Amniotic stem cell (primary cell): Measurements from ENCODE around the gene ZBTB39.
"Not testable (repeated sequence)": the region's sequence is repeated elsewhere in the genome, so short reads cannot be mapped to it uniquely, and the experiment has no call there.

Experiments
- DNase-seq: peaks from one replicate; lab custom pipeline; 2025; lab: John Stamatoyannopoulos, UW

Gene ZBTB39

DNA sequence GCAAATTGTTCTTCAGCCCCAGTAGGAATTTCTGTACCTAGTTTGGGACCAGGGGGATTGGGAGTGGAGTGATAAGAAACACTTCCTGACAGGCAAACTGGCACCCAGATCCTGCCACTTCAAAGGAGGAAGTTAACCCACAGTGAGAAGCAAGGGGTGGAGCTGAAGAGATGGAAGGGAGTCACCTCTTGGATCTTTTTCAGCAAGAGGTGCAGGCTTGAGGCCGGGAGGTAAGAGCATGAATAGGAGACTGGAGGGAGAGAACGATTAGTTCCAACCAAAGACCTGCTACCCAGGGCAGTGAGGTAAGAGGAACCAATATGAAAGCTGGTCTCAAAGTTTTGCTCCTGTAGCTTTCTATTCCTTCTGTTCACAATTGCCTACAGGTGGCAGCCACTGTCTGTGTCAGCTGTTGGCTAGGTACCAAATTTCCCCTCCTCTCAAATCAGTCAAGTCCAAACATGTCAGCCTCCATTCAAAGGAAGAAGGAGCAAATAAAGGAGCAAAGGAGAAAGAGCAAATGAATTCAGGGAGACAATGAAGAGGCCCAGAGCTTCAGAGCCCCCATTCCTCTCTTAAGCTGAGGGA, 24.9 kb upstream of the ZBTB39 start:
- no peak for DNase-seq

DNA sequence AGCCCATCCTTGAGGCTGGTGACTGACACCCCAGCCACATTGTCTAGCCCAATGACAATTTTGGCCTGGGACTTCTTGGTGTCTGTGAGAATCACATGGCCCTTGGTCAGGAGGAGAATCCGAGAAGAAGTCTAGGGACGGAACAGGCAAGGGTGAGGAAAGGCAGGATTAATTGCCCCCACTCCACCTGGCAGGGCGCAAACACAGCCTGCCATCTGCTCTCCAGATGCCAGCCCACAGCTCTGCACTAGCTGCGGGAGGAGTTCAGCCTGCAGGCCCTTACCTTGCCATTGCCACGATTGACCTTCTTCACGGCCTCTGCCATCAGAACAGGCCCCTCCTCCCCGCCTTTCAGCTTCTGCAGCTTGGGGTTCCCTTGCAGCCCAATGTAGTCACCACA, 23.1 kb upstream of the ZBTB39 start:
- no peak for DNase-seq

DNA sequence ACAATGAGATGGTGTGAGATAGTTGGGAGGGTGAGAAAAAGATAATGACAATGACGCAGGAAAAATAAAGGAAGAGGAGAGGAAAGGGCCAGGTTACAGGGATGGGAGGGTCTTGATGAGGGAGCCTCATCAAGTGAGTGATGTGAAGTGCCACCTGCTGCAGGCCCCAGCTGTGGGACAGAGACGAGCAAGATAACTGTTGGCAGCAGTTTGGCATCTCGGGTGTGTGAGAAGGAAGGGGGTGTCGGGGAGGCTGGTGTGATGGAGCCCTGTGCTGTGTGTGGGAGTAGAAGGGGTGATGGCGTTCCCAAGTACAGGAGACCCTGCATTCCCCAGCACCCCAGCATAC, 21.4 kb upstream of the ZBTB39 start:
- no peak for DNase-seq

DNA sequence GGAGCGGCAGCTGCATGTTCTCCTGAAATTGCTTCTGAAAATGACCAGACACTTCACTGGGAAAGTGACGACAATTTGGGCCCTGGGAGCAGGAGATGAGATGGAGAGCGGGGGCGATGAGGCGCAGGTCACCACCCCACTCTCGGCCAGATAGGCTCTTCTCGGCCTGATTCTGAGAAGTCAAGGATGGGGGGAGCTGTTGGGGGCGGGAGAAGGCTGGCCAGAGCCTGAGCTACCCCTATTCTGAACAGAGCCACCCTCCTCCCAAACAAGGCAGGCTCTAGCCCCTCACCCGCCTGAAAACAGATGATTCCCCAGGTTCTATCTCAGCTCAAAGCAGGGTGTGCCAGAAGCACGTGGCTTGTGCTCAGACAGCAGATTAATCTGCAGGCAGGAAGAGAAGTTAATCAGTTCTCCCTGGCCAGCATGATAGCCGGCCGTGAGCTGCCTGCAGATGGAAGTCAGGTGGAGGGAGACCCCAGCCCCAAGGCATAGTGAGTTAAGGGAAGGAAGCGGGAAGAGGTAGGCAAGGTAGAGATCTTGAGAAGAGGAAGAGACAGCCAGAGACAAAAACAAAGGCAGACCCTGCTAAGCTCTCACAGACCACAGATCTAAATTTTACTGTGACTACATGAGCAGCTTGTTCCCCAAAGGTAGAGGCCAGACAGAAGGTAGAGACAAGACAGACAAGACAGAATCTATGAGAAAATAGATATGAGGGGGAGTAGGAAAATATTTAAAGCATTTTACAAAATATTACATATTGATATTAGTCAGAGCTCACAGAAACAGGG, 20.9 kb upstream of the ZBTB39 start:
- DNase-seq: no peak

DNA sequence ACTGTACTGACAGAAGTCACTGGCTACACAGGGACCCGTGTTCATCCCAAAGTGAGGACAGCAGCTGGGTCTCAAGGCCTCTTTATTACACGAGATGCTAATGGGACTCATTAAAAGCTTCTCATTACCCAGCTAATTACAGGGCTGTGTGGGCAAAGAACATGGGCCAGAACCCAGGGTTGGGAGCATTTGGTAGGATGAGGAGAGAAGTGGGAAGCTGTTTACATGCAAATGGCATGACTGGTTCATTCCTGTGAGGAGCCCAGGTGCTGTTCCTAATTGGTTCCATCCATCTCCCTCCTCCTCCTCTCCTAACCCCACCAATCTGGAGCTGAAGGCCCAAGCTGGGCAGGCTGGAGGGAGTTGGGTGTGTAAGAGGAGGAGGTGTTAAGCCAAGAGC, 18.9 kb upstream of the ZBTB39 start:
- no peak for DNase-seq

DNA sequence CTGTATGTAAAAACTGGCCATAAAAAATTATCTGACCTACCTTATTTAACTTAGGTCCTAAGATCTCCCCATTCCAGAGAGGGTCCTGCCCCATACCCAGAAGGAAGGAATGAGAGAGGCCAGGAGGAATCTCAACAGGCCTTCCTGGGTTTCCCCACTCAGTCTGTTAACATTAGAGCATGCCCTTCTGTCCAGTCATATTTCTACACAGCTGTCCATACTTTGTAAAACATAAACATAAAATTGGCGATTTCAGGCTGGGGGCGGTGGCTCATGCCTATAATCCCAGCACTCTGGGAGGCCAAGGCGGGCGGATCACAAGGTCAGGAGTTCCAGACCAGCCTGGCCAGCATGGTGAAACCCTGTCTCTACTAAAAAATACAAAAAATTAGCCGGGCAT, 16.0 kb upstream of the ZBTB39 start:
- not testable (repeated sequence) for DNase-seq

DNA sequence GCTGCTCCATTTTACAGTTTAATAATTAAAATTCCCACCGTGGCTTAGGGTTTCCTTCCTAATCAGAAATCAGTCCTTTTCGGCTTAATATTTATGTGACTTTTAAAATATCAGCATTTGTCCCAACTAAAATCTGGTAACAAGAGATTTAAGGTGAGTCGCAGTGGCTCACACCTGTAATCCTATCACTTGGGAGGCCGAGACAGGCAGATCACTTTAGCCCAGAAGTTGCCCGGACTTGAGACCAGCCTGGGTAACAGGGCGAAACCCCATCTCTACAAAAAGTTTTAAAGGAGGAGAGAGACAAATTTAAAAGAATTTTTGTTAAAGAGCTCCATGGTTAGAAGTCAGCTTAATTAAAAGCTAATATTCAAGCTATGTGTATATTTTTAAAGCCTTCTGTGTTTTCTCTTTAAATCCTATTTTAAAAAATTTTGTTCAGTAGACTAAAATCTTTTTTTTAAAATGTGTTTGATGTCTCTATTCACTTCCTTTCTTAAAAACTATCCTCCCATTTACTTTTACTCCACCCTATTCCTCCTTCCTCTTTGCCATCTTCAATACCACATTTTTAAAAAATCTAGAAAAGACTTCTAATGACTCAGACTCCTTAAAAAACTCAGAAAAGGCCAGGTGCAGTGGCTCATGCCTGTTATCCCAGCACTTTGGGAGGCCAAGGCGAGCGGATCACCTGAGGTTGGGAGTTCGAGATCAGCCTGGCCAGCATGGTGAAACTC, 13.8 kb upstream of the ZBTB39 start:
- DNase-seq: no peak

DNA sequence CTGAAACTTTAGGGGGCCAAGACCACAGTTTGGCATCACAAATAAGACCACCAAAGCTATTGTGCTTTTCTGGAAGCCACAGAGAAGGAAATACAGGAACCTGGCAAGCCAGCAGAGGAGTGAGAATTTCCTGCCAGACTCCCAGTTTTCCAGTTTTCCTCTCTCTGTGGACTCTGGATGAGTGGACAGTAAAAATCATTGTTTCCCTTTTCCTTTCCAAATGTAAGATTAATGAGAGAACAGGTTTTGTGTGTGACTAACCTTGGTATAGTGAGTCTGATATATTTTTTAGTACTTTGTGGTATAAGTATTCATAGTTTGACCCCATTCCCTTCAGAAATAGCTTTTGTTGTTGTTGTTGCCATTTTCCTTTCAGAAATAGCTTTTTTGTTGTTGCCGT, 12.6 kb upstream of the ZBTB39 start:
- DNase-seq: no peak

DNA sequence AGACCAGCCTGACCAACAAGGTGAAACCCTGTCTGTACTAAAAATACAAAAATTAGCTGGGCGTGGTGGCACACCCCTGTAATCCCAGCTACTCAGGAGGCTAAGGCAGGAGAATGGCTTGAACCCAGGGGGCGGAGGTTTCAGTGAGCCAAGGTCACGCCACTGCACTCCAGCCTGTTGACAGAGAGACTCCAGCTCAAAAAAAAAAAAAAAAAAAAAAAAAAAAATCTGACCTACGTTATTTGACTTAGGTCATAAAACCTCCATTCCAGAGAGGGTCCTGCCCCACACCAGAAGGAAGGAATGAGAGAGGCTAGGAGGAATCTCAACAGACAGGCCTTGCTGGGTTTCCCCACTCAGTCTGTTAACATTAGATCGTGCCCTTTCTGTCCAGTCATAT, 12.0 kb upstream of the ZBTB39 start:
- DNase-seq: not testable (repeated sequence)

DNA sequence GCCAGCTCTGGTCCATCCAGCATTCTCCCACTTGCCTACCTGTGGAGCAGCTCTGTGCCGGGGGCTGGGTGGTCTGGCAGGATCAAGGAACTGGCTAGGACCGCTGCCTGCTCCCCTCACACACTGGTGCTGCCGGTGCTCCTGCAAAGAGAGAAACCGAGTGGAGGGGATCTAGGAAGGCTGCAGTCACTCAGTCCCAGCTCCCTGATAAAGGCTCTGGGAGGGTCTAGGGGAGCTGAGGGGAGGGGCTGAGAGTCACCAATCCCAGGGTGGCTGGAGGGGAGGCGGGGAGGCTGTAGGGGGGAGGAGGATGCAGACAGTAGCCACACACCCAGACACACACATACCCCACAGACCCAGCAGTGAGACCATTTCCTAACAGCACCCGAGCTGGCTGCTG, 10.0 kb upstream of the ZBTB39 start, which contains the start of gene TAC3:
Gene TAC3 (minus strand): TSS at position 182 of the 400 bp plus-strand sequence. CDS start 732 bp downstream, outside the sequence.
- no peak for DNase-seq

DNA sequence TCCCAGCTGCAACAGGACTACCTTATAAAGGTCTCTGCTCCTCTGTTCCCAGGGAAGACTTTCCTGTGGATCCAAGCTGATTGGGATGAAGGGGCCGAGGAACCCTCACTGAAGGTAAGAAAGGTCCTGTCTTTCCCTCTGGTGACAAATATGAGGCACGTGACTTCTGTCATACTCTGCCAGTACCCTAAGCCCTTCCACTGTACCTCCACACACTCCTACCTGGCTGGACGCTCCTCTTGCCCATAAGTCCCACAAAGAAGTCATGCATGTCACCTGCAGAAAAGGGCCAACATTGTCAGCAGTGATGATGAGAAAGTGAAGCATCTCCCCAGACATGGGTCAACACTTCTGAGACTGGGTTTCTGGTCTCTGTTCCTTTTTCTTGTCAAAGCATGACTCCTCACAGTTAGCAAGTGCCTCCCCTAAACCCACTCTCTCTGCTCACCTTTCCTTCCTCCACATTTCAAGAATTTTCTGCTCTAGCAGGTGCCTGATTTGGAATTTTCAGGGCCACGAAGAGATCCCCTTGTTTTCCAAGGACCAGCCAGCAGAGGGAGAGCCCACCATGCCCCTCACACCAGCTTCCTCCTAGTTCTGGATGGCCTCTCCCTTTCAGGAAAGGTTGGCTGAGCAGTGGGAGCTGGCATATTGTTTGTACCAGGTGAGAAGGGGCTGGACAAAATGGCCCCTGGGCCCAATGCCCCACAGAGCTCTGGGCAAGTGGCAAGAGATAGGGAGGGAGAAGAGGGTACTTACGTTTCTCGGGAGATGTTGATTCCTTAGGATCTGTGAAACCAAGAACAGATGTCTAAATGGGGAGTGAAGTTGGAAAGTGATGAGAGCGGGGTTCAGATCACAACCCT, 6.5 kb upstream of the ZBTB39 start:
- DNase-seq: no peak

DNA sequence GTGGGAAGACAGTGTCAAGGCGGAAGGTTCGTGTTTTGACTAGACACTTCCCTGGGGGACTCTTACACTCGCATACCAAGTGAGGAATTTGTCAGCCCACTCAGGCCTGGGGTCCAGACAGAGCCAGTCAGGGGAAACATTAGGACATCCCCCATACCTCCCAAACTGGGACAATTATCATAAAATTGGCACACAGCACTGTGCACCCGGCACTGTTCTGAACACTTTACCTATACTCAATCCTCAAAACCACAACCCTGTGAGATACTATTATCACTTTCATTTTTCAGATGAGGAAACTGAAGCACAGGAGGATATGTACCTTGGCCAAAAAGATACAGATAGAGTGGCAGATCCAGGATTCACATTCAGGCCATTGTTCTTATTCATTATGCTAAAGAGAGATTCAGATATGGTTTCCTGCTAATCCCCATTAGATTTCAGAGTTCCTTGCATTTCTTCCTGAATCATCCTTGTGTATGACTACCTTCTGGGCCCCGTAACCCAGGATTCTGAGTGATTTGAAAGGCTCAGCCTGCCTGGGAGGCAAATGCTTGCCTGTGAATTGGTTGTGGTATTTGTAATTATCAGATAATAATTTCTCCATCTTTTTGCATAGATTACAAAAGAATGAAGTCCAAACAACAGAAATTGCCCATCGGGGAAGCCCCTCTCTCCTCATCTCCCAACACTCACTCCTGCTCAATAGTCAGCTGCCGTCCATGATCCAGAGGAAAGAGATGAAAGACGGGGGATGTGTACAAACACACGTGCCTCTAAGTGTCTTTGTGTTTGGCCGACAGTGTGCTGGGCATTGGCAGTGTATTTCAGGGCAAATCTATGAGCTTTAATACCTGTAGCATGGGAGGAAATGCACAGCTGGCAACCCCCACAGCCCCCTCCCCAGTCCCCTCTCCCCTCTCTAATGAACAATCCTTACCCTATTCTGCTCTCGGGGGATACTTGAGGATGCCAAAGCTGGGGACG, 5.4 kb upstream of the ZBTB39 start:
- DNase-seq: no peak

DNA sequence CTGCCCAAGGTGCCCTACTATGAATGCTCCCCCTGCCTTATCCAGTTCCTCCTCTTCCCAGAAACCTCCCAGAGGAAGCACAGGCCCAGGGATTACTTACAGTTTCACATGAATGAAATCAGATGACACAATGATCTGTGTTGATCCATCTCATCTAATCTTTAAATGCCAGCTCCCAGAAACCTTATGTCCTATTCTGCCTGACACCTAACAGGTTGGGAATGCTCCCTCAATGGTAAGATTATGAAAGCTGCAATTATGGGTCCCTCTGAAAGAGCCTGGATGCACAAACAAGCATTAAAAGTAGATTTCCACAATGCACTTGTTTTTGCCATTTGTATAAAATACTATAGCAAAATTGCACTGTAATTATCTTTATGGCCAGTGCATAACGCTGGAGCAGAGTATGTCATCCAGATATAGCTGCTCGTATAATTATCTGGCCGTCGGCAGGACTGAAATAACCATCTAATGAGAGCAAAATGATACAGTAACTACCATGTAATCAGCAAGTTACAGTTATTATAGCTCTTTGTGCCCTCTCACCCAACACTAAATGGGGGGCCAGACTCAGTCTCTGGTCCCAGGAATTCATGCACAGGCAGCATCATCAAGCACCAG, 4.4 kb upstream of the ZBTB39 start:
- DNase-seq: no peak

DNA sequence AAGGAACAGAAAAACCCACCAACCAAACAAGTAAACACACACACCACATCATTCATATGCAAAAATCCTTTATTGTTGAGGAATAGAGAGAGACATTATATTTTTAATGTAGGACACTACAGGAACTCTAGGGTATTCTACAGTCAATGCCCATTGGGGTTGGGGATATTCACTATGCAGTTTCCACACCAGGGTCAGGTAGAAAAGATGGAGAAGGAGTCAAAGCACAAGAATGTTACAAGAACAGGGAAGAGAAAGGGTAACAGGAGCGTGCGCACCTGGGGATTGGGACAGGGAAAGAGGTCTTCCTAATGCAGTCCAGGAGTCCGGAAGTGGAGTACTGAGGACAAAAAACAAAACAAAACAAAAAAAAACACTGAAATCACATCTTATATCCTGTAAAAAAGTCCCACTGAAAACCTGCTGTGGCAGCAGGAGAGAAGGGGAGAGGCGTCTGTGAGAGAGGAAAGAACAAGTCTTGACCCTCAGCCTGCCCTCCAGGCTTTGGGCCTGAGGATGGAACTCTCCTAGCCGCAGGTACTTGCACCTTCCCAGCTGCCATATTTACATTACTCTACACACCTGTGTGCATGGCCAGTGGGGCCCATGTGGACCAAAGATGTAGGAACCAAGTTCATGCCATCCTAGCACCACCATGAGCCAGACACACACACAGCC, 3.7 kb upstream of the ZBTB39 start:
- DNase-seq: no peak

DNA sequence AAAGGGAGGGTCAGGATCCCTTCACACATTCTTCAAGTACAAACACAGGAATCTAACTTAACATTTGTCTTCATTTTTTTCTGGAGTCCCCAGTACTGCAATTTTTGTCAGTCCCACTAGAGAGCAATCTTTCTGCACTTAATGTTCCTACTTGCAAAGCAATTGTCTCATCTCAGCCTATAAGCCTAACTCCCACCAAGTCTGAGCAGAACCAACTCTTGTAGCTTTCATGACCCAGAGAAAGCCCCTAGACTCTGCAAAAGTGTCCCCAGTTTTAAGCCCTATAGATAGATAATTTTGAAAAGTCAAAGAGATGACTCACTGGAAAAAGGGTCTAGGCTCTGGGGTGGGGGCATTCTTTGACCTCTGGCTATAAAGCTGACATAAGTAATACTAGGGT, 1.8 kb upstream of the ZBTB39 start:
- DNase-seq: peak; percentile 22

DNA sequence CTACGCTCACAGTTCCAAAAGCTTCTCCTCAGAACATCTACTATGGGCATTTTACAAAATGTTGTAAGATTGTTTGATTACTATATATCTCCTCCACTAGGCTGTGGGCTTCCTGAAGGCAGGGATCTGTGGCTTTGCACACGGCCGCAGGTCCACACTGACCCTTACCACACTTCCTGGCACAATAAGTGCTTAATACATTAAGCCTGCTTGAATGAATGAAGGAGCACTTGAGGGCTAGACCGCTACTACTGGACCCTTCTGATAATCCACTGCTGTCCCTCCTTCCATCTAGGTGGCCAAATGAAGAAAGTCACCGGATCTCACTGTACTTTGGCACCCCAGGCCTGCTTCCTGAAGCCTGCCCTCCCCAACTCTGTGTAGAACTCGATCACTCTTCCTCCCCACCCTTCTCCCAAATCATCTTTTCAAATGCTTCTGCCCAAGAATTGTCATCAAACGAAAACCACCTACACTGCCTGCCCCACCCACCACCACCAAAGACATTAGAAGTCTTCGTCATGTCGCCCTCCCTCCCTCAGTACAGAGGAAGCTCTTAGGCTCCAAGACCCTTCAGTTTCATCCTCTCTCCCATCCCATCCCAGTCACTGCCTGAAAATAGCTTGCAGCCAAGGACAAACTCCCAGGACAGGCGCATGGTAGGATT, 596 bp upstream of the ZBTB39 start:
- DNase-seq: no peak

DNA sequence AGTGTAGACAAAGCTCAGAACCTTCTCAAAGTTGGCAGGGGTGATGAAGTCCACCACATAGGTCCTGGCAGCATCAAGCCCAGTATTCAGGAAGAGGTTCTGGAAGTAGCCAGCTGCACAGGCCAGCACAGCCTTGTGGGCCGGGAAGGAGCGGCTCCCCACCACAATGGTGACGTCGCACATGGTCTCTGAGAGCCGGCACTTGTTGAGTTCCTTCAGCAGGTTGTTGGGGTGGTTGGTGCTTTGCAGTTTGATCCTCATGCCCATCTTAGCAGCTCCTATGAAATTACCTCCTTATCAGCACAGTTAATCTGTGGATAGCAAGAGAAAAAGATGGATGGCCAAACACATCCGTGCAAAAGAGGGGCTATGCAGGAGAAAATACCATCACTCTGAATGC, 1.7 kb downstream of the ZBTB39 start:
- DNase-seq: no peak

DNA sequence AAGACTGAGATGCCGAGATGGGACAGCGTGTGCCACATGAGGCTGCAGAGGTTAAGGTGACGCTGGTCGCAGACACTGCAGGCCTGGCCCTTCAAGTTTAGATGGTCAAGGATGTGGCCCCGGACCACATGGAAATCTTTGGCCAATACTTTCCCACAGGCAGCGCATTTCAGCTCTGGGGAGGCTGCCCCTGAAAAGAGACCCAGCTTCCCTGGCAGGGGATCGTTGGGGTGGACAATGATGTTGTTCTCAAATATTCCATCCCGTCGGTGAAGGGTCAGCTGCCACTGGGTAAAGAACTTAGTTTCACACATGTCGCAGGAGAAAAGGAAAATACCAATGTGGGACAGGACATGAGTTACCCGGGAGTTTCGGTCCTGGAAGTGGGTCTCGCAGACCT, 3.0 kb downstream of the ZBTB39 start:
- DNase-seq: no peak

DNA sequence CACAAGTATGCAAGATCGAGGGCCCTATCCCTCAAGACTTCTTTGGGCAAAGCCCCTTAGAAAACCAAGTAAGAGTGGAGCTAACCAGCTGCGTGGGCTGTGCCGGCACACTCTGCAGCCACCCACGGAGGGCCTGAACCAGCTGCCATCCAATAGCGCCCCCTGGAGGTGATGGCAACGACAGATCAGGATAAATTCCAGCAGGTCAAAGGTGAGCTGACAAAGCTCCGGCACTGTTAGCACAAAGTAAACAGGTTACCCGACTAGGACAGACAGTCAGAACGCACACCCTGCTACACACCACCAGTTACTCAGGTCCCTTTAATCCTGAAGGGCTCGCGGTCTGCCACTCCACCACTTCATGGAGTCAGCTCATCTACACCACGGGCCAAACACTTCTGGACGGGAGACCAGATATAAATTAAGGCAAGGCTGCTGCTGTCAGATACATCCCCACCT, 4.9 kb downstream of the ZBTB39 start:
- no peak for DNase-seq
